Measurements from ENCODE around the gene BOC. TPM values are rescaled to one million over a fixed set of nuclear protein-coding genes. Genes with fewer than 3 reads are reported as not detected.

Gene BOC
- total RNA-seq, 4 donors from 2014 or later = 103 to 169 (median 105) TPM

DNA sequence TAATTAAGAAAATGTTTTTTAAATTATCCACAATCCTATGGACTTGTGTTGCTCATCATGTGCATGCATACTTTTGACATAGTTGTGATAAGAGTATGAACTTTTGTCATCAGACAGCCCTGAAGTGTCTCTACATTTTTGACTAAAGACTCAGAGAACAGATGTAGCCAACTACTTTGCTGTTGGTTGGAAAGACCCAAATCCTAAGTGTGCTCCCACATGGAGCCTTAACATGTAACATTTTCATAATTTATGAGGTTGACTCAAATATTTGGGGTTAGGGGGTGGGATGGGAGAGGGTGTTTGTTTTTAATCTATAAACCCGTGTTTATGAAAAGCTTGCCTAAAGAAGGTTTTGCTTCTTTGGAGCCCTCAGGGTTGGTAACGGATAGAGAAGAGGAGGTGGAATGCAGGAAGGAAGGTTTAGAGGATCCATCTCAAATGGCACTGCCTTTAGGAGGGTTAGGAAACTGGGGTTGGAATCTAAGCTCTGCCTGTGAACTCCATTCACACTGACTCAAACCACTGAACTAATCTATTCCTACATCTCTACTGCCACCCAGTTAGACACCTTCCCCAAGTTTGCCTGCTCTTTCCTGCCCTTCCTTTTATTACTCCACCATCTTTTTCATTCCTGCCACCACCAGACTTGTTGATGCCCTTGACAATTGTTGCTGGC lies 3.7 kb downstream of the BOC start:
- Histone ChIP-seq H3K9me3 (no peaks in the 10 kb centered on the region), H3K27me3 (no peaks in the 10 kb centered on the region), H3K4me3 (peak overlapping the region in 1 of 2 donors; percentile 83), H3K4me1 (peaks cover 0 to 10% of the 10 kb centered on the region in 2 donors), H3K36me3 (no peaks in the 10 kb centered on the region), H3K27ac (peak overlapping the region; percentile 96)
- intact Hi-C loops (cut with DNase I; ENCODE audit: low total_unique reads) = no loop called here
- TF ChIP-seq, protein P1, sequence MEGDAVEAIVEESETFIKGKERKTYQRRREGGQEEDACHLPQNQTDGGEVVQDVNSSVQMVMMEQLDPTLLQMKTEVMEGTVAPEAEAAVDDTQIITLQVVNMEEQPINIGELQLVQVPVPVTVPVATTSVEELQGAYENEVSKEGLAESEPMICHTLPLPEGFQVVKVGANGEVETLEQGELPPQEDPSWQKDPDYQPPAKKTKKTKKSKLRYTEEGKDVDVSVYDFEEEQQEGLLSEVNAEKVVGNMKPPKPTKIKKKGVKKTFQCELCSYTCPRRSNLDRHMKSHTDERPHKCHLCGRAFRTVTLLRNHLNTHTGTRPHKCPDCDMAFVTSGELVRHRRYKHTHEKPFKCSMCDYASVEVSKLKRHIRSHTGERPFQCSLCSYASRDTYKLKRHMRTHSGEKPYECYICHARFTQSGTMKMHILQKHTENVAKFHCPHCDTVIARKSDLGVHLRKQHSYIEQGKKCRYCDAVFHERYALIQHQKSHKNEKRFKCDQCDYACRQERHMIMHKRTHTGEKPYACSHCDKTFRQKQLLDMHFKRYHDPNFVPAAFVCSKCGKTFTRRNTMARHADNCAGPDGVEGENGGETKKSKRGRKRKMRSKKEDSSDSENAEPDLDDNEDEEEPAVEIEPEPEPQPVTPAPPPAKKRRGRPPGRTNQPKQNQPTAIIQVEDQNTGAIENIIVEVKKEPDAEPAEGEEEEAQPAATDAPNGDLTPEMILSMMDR (IDR thresholded peaks at IDR 0.05) = no peak
- no peak for TF ChIP-seq POLR2A (IDR thresholded peaks at IDR 0.05)
- no peak for DNase-seq

DNA sequence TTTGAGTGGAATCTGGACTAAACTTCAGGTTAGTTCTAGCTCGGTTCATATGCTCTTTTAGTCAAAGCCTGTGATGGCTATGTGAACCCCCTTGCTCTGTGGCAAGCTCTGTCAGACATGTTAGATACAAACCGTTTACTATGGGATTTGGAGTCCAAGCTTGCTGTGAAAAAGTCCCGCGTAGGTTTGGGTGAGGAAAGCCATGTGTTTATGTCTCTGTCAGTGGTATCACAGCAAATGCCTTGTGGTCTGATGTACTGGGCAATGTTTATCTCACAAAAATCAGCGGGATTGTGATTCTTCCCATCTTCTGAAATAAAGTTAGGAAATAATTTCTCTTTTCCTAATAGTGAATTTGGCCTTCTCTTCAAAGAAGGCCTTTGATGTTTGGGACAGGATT lies 5.0 kb downstream of the BOC start:
- Histone ChIP-seq H3K27me3 (no peaks in the 10 kb centered on the region), H3K27ac (peak overlapping the region; percentile 74 to 96), H3K4me3 (no peak overlapping the region), H3K4me1 (peaks cover 0 to 22% of the 10 kb centered on the region in 2 donors), H3K36me3 (no peaks in the 10 kb centered on the region), H3K9me3 (no peaks in the 10 kb centered on the region)
- intact Hi-C loops (cut with DNase I; ENCODE audit: low total_unique reads) = no loop called here
- DNase-seq = no peak
- TF ChIP-seq, protein P1 (IDR thresholded peaks at IDR 0.05) = no peak
- TF ChIP-seq POLR2A (IDR thresholded peaks at IDR 0.05) = no peak

- no peak for DNase-seq
- intact Hi-C loops (cut with DNase I; ENCODE audit: low total_unique reads) = no loop called here
- TF ChIP-seq, protein P1 (IDR thresholded peaks at IDR 0.05) = no peak
- TF ChIP-seq POLR2A (IDR thresholded peaks at IDR 0.05) = no peak
- Histone ChIP-seq H3K4me3 (no peak overlapping the region), H3K4me1 (peaks cover 9 to 32% of the 10 kb centered on the region in 2 donors), H3K36me3 (no peaks in the 10 kb centered on the region), H3K27ac (peak overlapping the region; percentile 54 to 74), H3K9me3 (no peaks in the 10 kb centered on the region), H3K27me3 (no peaks in the 10 kb centered on the region)
These were observed 6.8 kb downstream of the BOC start for GRCh38 chr3:113218011-113218680.

GRCh38 chr3:113218681-113219045 lies 7.3 kb downstream of the BOC start:
- H3K27ac ChIP-seq = peak overlapping the region; percentile 28 to 74
- TF ChIP-seq, protein P1 (IDR thresholded peaks at IDR 0.05) = no peak
- no peak for TF ChIP-seq POLR2A (IDR thresholded peaks at IDR 0.05)
- no peaks in the 10 kb centered on the region for H3K9me3 ChIP-seq
- H3K27me3 ChIP-seq = no peaks in the 10 kb centered on the region
- peaks cover 9 to 32% of the 10 kb centered on the region in 2 donors for H3K4me1 ChIP-seq
- H3K36me3 ChIP-seq = no peaks in the 10 kb centered on the region
- intact Hi-C loops (cut with DNase I; ENCODE audit: low total_unique reads) = no loop called here
- DNase-seq = no peak
- H3K4me3 ChIP-seq = no peak overlapping the region

- Histone ChIP-seq H3K9me3 (no peaks in the 10 kb centered on the region), H3K27ac (peak overlapping the region; percentile 30 to 74), H3K36me3 (no peaks in the 10 kb centered on the region), H3K4me1 (peaks cover 9 to 32% of the 10 kb centered on the region in 2 donors), H3K4me3 (no peak overlapping the region), H3K27me3 (no peaks in the 10 kb centered on the region)
- DNase-seq = no peak
- intact Hi-C loops (cut with DNase I; ENCODE audit: low total_unique reads) = no loop called here
- TF ChIP-seq, protein P1 (IDR thresholded peaks at IDR 0.05) = no peak
- TF ChIP-seq POLR2A (IDR thresholded peaks at IDR 0.05) = no peak
These were observed 8.4 kb downstream of the BOC start for GRCh38 chr3:113219605-113220300.
